Stimulated activated naive CD8-positive, alpha-beta T cell treated with anti-CD3 and anti-CD28 coated beads, Interleukin-15, amount 100 ng/mL, for 72 hours (primary cell): ENCODE measurements around the gene TBC1D20.
A peak's percentile ranks its signal among the peaks of the same experiment; 100 is the strongest.

Experiments
- ATAC-seq: fragments of 150-1000 bp; cut with Tn5 transposase; 2 replicates; pipeline ENCODE4 v1.10.0; 2021; ENCODE audit warnings: mild to moderate bottlenecking, moderate library complexity
- DNase-seq, 2 donors: peaks; one replicate each; pipeline ENCODE4 v3.0.0; 2021 to 2022
- H3K27ac Mint-ChIP-seq, 2 donors: one replicate each; pipeline ENCODE4 v1.8.0; 2022; ENCODE audit warnings: mild to moderate bottlenecking in 2 of 2, mixed read lengths in 2 of 2, moderate library complexity in 2 of 2
- H3K27me3 Mint-ChIP-seq: one replicate; pipeline ENCODE4 v1.8.0; 2022; ENCODE audit warnings: mixed read lengths
- H3K4me1 Mint-ChIP-seq: one replicate; pipeline ENCODE4 v1.8.0; 2022; ENCODE audit warnings: mild to moderate bottlenecking, mixed read lengths
- H3K4me3 Mint-ChIP-seq, 2 donors: one replicate each; pipeline ENCODE4 v1.8.0; 2022; ENCODE audit warnings: mild to moderate bottlenecking in 2 of 2, mixed read lengths in 2 of 2, moderate library complexity in 1 of 2
- H3K9me3 Mint-ChIP-seq, 2 donors: one replicate each; pipeline ENCODE4 v1.8.0; 2022; ENCODE audit warnings: mixed read lengths in 2 of 2

Gene TBC1D20

GRCh38 chr20:434221-434620, 28.1 kb downstream of the TBC1D20 start:
- Mint-ChIP-seq H3K9me3 (no peaks in the 10 kb centered on the region), H3K27me3 (no peaks in the 10 kb centered on the region), H3K4me3 (peak overlapping the region; percentile 16 to 71), H3K27ac (peak overlapping the region in 1 of 2 donors; percentile 49), H3K4me1 (peaks cover 91% of the 10 kb centered on the region)
- no peak for DNase-seq
- no peak for ATAC-seq

GRCh38 chr20:433300-433975, 28.9 kb downstream of the TBC1D20 start:
- peak overlapping the region; percentile 72 to 74 for H3K27ac Mint-ChIP-seq
- peaks cover 83% of the 10 kb centered on the region for H3K4me1 Mint-ChIP-seq
- ATAC-seq (peak; percentile 93), DNase-seq (peak; percentile 50 to 82)
- no peaks in the 10 kb centered on the region for H3K27me3 Mint-ChIP-seq
- H3K4me3 Mint-ChIP-seq: peak overlapping the region; percentile 62 to 71
- no peaks in the 10 kb centered on the region for H3K9me3 Mint-ChIP-seq

- DNase-seq (no peak), ATAC-seq (no peak)
- Mint-ChIP-seq H3K27me3 (no peaks in the 10 kb centered on the region), H3K4me3 (peak overlapping the region; percentile 62 to 71), H3K4me1 (peaks cover 77% of the 10 kb centered on the region), H3K27ac (peak overlapping the region; percentile 72 to 74), H3K9me3 (no peaks in the 10 kb centered on the region)
Measured at GRCh38 chr20:432677-433299, 29.5 kb downstream of the TBC1D20 start.

GRCh38 chr20:432208-432607, 30.1 kb downstream of the TBC1D20 start:
- Mint-ChIP-seq H3K4me1 (peaks cover 71% of the 10 kb centered on the region), H3K27me3 (no peaks in the 10 kb centered on the region), H3K9me3 (no peaks in the 10 kb centered on the region), H3K4me3 (peak overlapping the region; percentile 32 to 57), H3K27ac (peak overlapping the region in 1 of 2 donors; percentile 72)
- no peak for DNase-seq
- ATAC-seq: no peak

- H3K4me1 Mint-ChIP-seq: peaks cover 71% of the 10 kb centered on the region
- peak overlapping the region in 1 of 2 donors; percentile 56 for H3K4me3 Mint-ChIP-seq
- DNase-seq (peak in 1 of 2 donors; percentile 49), ATAC-seq (peak; percentile 22)
- H3K27ac Mint-ChIP-seq: peak overlapping the region; percentile 67 to 95
- no peaks in the 10 kb centered on the region for H3K9me3 Mint-ChIP-seq
- no peaks in the 10 kb centered on the region for H3K27me3 Mint-ChIP-seq
Measured at GRCh38 chr20:431012-431904, 31.1 kb downstream of the TBC1D20 start.

- H3K27me3 Mint-ChIP-seq: no peaks in the 10 kb centered on the region
- H3K4me3 Mint-ChIP-seq: no peak overlapping the region
- peaks cover 69% of the 10 kb centered on the region for H3K4me1 Mint-ChIP-seq
- no peaks in the 10 kb centered on the region for H3K9me3 Mint-ChIP-seq
- ATAC-seq: no peak
- no peak for DNase-seq
- H3K27ac Mint-ChIP-seq: no peak overlapping the region
Measured at GRCh38 chr20:430091-430999, 32.0 kb downstream of the TBC1D20 start.

- Mint-ChIP-seq H3K4me1 (peaks cover 60% of the 10 kb centered on the region), H3K9me3 (no peaks in the 10 kb centered on the region), H3K27ac (peak overlapping the region; percentile 79 to 94), H3K27me3 (no peaks in the 10 kb centered on the region), H3K4me3 (no peak overlapping the region)
- no peak for ATAC-seq
- no peak for DNase-seq
Measured at GRCh38 chr20:428658-429200, 33.6 kb downstream of the TBC1D20 start.

GRCh38 chr20:427849-428657, 34.3 kb downstream of the TBC1D20 start:
- DNase-seq (no peak), ATAC-seq (no peak)
- Mint-ChIP-seq H3K27ac (peak overlapping the region in 1 of 2 donors; percentile 94), H3K4me3 (peak overlapping the region in 1 of 2 donors; percentile 15), H3K4me1 (peaks cover 54% of the 10 kb centered on the region), H3K9me3 (no peaks in the 10 kb centered on the region), H3K27me3 (no peaks in the 10 kb centered on the region)

GRCh38 chr20:427401-427800, 34.9 kb downstream of the TBC1D20 start:
- H3K4me3 Mint-ChIP-seq: no peak overlapping the region
- DNase-seq (no peak), ATAC-seq (no peak)
- peaks cover 47% of the 10 kb centered on the region for H3K4me1 Mint-ChIP-seq
- peak overlapping the region in 1 of 2 donors; percentile 72 for H3K27ac Mint-ChIP-seq
- H3K9me3 Mint-ChIP-seq: no peaks in the 10 kb centered on the region
- H3K27me3 Mint-ChIP-seq: no peaks in the 10 kb centered on the region

- H3K27me3 Mint-ChIP-seq: no peaks in the 10 kb centered on the region
- ATAC-seq (no peak), DNase-seq (no peak)
- H3K27ac Mint-ChIP-seq: no peak overlapping the region
- no peak overlapping the region for H3K4me3 Mint-ChIP-seq
- H3K4me1 Mint-ChIP-seq: peaks cover 47% of the 10 kb centered on the region
- no peaks in the 10 kb centered on the region for H3K9me3 Mint-ChIP-seq
Measured at GRCh38 chr20:426566-426965, 35.8 kb downstream of the TBC1D20 start.

GRCh38 chr20:421685-422250, 40.6 kb downstream of the TBC1D20 start:
- no peak overlapping the region for H3K4me3 Mint-ChIP-seq
- DNase-seq (no peak), ATAC-seq (no peak)
- H3K27ac Mint-ChIP-seq: peak overlapping the region in 1 of 2 donors; percentile 92
- H3K4me1 Mint-ChIP-seq: peaks cover 39% of the 10 kb centered on the region
- H3K27me3 Mint-ChIP-seq: no peaks in the 10 kb centered on the region
- no peaks in the 10 kb centered on the region for H3K9me3 Mint-ChIP-seq

GRCh38 chr20:420721-421574, 41.4 kb downstream of the TBC1D20 start:
- Mint-ChIP-seq H3K27ac (peak overlapping the region in 1 of 2 donors; percentile 88), H3K4me3 (no peak overlapping the region), H3K27me3 (no peaks in the 10 kb centered on the region), H3K4me1 (peaks cover 32% of the 10 kb centered on the region), H3K9me3 (no peaks in the 10 kb centered on the region)
- ATAC-seq (peak; percentile 18), DNase-seq (no peak)

GRCh38 chr20:420166-420620, 42.1 kb downstream of the TBC1D20 start:
- DNase-seq (no peak), ATAC-seq (peak; percentile 37)
- Mint-ChIP-seq H3K4me3 (peak overlapping the region in 1 of 2 donors; percentile 29), H3K4me1 (peaks cover 35% of the 10 kb centered on the region), H3K27me3 (no peaks in the 10 kb centered on the region), H3K27ac (peak overlapping the region in 1 of 2 donors; percentile 43), H3K9me3 (no peaks in the 10 kb centered on the region)
